Femur (tissue), 1 donor: ENCODE measurements around the gene JPH3.
"Not testable (repeated sequence)": the region's sequence is repeated elsewhere in the genome, so short reads cannot be mapped to it uniquely, and the experiment has no call there.

Source experiments
- DNase-seq: peaks from one replicate; pipeline ENCODE4 v3.0.0-alpha.2; 2017

Gene JPH3

DNA sequence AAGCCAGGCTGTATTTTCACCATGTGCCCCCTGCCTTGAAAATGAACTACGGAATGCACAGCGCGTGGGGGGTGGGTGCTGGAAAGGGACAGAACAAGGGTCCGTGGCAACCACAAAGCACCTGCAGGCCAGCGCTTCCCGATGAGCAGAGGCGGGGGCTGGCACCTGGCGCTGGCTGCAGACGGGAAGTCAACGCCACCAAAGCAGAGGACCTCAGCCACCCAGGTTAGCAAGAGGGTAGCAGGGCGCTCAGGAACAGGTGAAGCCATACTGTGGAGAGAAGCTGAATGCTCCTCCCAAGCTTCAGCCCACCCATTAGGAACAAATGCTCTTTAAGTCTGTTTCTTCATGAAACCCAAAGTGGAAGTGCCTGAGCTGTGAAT lies 98.8 kb downstream of the JPH3 start:
- DNase-seq, result no peak

DNA sequence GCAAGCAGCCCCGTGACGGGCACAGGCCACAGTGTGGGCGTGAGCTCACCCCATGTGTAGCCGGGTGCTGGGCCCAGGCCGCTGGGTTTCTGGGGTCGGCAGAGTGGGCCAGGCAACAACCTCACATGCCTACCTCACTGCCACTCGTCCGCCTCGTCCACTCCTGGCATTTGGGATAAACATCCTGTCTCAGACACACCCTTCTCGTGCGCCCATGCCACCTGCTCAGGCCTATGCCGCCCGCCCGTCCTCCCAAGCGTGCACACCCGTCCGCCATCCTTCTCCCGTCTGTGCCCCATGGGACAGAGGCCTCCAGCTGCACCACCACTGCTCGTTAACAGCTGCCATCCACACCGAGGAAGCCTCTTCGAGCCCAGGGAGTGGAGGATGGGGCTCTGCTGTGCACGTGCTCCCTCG lies 99.2 kb downstream of the JPH3 start:
- peak; percentile 54 for DNase-seq

DNA sequence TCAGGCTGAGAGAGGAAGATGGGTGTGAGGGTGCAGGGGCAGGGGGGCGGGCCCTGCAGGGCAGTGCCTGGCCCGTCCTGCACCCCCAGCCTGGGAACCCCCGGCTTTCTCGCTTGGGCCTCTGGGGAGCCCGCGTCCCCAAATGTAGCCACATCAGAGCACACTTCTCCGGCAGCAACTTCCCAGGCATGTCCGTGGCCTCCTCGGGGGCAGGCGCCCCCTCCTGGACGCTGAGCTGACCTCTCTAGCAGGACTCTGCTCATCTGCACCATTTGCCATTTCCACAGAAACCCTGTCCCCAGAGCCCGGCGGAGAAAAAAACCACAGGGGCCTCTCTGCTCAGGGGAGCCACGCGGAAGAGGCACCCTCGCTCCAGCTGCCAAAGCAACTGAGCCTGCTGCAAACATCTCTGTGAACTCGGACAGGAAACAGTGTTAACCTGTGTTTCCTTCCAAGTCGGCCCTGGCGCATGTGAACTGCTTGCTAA lies 100.1 kb downstream of the JPH3 start:
- DNase-seq, result peak; percentile 68

DNA sequence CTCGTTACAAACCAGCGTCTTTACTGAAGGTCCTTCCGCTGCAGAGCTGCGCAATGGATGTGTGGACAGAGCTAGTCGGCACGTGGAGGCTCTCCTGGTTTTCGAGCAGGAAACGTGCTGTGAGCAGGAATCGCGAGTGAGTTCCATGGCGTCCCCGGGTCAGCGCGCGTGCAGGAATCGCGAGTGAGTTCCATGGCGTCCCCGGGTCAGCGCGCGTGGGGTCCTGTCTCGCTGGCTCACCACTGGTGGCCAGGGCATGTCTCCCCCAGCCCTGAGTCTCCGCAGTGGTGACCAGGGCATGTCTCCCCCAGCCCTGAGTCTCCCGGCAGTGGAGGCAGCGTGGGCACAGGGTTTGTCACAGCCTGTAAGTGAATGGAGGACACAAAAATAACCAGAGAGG lies 100.8 kb downstream of the JPH3 start:
- no peak for DNase-seq

DNA sequence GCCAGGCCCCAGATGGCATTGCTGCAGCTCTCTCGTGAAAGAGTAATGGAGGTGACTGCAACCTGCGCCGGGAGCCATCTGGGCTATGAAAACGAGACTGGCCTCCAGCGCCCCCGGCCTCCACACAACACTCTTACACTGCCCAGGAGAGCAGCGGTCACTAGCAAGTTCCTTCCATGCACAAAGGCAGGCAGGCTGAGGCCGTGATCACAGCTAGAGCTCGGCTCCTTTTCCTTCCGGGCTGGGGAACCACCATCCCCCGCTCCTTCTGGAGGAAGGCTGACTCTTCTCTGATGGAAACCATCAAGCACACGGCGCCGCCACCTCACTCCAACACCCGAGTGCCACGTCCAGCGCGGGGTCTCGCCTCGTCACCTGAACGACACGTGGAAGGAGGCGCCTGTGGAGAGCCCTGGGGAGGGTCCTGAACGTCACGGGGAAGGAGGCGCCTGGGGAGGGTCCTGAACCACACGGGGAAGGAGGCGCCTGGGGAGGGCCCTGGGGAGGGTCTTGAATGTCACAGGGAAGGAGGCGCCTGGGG lies 101.6 kb downstream of the JPH3 start:
- no peak for DNase-seq

DNA sequence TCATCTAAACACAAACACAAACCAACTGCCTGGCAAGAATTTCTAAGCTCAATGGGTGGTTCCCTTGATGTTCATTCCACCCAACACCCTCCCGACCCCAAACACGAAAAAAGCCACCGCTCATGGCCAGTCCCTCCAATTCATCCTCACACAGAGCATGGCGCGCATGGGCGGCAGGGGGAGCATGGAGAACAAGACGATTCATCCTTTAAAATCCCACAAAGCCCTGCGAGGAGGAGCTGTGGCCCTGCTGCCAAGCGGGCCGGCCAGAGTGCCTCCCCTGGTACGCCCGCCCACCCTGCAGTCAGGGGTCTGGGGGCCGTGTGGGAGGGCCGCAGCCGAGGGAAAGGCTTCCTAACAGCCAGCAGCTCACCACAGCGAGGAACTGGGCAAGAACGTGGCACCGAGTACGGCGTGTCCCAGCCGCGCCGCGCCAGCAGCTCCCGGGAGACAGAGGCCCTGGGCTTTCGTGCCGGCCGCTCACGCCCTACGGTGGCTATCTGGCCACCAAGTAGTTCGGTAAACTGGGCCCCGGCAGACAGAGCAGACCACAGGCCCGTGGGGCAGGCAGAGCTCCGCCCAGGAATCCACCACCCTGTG lies 102.5 kb downstream of the JPH3 start:
- DNase-seq, result no peak

DNA sequence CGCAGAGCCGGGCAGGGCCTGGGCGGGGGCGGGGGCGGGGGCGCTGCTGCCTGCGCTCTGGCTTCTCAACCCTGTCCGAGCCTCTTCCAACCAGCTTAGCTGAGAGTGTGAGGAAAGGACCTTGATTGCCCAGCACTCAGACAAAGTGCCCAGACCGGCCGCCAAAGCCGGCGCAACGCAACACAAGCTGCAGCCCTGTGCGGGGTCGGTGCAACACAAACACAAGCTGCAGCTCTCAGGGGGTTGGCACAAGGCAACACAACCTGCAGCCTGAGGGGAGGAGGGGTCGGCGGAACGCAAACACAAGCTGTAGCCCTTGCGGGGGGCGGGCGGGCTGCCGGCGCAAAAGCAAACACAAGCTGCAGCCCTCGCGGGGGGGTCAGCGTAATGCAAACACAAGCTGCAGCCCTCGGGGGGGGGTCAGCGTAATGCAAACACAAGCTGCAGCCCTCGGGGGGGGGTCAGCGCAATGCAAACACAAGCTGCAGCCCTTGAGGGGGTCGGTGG lies 103.5 kb downstream of the JPH3 start:
- DNase-seq, result no peak

DNA sequence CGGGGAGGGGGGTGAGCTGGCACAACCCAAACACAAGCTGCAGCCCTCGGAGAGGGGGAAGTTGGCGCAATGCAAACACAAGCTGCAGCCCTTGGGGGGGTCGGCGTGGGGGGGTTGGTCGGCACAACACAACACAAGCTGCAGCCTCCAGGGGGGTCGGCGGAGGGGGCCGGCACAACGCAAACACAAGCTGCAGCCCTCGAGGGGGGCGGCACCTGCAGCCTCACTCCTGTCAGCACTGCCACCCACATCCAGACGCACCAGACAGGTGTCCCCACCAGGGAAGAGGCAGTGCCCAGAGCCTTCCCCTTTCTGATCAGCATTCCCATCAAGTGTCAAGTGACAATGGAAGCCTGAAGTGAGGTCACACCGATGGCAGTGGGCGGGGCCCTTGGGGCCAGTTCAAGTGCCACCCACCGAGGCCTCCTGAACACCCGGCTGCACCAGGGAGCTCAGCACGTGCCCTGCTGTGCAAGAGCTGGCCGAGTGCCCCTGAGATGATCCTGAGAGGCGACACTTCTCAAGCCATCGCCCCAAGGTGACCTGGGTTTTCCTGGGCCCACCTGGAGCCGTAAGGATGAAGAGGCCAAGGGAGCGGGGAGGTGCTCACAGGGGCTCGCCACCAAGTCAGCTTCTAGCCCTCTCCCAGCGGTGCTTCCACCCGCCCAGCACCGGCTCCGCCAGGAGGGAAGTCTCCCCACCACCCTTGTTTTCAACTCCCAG lies 104.1 kb downstream of the JPH3 start:
- DNase-seq, result no peak

DNA sequence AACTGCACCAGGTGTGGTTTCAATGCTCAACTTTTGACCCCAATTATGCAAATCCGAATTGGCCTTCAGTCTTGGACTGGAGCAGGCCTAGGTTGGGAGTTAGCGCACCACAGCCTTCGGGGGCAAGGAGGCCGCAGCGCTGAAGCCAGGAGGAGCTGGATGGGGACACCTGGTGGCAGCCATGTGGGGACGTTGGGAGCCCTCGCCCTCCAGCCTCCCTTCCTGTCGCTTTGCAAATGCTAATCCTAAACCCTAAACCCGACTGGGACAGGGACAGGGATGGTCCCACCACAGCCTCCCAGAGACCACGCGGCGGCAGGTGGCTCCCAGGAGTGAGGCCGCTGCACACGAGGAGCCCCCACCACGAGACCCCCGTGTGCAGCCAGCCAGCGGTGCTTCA lies 104.8 kb downstream of the JPH3 start:
- DNase-seq, result no peak

DNA sequence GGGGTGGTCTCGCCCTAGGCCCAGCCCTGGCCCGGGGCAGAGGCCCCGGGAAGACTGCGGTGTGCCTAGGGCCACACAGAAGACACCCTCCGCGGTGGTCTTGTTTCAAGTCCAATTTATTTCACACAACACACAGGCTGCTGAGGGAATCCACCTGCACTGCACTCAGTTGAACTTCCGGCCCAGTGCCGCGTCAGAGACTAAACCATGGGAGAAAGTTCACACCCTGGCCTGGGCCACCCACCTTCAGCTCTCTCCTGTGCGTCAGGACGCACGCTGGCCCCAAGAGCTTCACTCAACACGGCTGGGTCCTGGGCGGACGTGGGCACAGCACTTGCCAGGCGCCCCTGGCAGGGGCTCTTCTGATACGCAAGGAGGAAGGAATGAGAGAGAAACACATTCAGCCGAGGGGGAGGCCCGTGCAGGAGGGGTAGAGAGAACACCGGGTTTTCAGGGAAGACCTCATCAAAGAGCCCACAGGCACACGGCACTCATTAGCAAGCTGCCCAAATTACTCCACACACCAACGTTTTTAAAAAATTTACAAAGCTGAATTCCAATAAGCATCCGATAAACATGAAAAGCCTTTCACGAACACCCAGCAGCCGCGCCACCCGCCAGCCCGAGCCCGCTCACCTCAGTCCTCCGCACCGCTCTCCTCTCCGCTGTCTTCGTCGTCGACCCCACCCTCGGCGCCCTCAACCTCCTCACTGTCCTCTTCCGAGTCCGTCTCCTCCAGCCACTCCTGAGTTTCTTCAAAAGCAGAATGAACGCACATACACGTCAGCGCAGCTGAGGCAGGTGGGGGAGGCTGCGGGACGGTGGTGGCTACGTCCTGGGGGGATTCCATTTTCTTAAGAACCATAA lies 105.6 kb downstream of the JPH3 start:
- DNase-seq, result no peak

DNA sequence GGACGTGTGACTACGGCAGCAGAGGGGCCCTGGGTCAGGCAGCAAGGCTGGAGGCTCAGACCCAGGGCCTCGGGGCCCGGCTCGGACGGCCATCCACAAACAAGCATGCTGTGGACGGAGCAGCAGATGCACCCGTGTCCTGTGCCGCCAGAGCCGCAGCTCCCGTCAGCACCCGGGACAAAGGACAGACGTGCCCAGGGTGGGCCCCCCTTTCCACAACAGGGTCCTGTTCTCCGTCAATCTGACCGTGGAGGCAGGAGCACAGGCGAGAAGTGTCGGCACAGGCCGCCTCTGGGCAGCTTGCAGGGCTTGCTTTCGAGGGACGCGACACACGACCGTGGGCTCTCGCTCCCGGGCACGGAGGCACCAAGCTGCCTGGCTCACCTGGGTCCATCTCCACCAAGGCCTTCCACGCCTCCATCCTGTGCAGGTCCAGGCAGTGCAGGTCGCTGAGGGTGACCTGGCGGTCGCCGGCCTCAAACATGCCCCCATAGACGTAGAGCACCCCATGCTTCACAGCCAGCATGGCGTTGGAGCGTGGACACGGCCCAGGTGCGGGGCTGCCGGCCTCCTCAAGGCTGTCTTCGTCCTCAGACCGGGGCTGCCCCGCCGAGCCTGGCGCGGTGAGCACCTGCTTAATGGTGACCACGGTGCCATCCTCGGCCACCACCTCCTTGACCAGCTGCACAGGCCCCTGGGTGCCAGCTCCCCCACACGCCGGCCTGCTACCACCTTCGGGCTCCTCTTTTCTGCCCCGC lies 106.8 kb downstream of the JPH3 start:
- no peak for DNase-seq

DNA sequence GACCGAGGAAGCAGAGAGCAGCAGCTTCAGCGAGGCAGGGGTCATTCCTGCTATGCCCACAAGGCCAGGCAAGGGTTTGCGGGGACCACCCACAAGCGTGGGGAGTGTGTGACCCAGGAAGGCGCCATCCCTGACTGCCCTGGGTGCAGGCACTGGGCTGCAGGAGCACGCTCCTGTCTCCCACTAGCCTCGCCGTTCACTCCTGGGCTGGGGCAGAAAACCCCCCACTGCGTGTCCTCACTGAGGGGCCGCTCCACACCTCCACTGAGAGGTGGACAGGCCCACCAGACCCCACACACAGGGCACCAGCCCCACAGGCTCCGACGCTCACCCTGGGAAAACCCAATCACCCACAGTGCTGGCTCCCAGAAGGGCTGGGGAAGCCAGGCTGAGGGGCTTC lies 107.4 kb downstream of the JPH3 start:
- no peak for DNase-seq

DNA sequence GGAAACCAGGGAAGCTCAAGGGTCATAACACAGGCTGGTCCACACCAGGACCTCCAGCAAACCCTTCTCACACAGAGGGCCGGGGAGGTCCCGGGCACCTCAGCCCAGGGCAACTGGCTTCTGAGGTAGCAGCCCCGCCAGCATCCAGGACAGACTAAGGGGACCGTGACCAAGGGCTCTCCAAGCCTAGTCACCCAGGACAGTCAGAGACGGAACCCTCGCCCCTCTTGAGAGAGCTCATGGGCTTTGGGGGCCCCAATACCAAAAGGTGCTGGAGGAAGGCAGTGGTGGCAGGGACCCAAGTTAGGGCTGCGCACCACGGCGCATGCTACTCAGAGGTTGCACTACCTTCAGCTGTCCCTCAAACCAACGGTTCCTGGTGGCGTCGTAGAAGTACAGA lies 108.6 kb downstream of the JPH3 start:
- no peak for DNase-seq

DNA sequence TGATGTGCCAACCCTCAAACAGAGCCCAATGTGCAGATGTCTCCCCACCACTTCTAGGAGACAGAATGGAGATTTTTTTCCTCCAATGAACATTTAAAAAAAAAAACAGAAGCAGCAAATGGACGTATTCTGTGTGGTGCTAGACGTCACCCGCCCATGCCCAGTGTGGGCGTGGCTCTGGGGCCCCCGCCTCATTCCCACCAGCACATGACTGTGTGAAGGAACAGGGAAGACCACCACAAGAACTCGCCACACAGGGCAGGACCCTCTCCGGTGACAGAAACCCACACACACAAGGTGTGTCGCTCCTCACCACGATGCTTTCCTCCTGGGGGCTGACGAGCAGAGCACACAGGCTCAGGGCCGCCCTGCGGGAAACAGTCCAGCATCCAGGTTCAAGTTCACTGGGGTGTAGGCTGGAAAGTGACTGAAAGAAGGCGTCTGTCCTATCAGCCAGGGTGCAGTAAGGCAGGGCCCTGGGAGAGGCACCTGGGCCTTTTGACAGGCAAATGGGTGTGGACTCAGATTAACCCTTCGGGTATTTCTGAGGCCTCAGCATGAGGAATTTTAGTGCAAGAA lies 110.0 kb downstream of the JPH3 start:
- DNase-seq, result no peak

DNA sequence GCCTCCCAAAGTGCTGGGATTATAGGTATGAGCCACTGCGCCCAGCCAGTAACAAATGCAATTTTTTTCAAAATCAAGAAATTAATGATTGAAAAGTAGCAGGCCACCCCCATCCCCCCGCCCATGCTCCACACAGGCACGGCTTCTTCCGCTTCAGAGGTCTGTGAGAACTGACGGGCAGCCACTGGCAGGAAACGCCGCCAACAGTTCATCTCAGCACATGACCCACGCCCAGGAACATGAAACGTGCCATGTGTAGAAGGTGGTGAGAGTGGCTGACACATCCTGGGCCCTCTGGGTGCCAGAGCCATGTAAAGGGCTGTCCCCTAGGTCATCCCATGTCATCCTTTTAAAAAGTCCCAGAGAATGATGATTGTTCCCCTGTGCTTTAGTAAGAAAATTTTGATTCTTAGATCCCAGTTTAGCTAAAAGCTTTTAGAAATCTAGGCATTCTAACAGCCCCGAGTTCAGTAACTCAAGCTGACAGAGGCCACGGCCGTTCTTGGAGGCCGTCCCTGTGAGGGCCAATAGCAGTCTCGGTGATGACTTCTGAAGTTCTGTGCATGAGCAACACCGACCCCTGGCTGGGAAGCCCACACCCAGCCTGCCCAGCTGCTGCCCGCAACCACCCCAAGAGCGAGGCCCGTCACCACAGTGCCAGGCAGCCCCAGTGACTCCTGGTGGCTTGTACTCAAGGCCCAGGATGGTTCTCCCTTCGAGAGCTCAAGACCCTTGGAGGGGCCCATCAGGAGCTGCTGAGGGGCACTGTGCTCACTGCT lies 111.3 kb downstream of the JPH3 start:
- DNase-seq, result no peak

DNA sequence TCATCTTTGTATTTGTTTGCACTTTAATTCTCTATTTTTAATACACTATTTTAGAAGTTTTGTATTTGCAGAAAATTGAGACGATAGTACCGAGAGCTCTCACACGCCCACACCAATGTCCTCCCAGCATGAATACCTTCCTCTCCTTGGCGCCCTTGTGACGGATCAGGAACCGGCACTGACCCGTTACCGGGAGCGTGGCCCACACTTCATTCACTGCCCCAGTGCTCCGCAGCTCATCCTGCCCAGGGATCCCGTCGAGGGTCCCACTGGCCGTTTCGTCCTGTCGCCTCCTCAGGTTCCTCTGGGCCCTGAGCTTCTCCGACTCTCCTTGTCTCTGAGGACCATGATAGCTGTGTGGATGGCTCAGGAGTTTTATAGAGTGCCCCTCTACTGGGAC lies 112.9 kb downstream of the JPH3 start:
- DNase-seq, result no peak

DNA sequence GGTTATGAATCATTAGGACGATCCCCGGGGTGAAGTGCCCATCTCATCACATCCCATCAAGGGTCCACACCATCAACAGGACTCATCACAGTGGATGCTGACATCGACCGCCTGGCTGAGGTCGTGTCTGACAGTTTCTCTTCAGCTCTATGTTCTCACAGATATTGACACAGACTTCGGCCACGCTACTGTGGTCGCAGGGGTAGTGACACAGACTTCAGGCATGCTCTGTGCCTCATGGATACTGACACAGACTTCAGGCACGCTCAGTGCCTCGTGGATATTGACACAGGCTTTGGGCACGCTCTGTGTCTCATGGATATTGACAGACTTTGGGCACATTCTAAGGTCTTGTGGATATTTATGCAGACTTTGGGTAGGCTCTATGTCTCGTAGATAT lies 113.3 kb downstream of the JPH3 start:
- DNase-seq, result no peak

DNA sequence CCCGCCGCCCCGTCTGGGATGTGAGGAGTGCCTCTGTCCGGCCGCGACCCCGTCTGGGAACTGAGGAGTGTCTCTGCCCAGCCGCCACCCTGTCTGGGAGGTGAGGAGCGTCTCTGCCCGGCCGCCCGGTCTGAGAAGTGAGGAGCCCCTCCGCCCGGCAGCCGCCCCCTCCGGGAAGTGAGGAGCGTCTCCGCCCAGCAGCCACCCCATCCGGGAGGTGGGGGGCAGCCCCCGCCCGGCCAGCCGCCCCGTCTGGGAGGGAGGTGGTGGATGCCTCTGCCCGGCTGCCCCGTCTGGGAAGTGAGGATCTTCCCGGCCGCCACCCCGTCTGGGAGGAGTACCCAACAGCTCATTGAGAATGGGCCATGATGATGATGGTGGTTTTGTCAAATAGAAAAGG lies 116.5 kb downstream of the JPH3 start:
- DNase-seq, result not testable (repeated sequence)

DNA sequence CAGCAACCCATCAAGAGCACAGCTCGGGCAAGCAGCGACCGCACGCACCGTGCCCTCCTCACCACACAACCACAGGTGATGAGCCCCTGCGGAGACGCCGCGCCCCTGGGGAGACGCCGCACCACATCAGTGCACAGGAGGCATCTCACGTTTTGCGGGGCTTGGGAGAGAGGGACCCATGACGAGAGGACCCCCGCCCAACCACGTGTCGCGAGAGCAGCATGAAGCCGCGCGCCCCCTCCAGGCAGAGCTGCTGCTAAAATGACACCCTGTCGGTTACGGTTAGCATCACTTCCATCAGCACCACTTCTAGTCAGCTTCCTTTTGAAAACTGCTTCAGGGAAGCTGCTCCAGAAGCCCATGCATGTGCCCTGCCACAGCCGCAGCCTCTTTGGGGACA lies 118.1 kb downstream of the JPH3 start:
- no peak for DNase-seq

DNA sequence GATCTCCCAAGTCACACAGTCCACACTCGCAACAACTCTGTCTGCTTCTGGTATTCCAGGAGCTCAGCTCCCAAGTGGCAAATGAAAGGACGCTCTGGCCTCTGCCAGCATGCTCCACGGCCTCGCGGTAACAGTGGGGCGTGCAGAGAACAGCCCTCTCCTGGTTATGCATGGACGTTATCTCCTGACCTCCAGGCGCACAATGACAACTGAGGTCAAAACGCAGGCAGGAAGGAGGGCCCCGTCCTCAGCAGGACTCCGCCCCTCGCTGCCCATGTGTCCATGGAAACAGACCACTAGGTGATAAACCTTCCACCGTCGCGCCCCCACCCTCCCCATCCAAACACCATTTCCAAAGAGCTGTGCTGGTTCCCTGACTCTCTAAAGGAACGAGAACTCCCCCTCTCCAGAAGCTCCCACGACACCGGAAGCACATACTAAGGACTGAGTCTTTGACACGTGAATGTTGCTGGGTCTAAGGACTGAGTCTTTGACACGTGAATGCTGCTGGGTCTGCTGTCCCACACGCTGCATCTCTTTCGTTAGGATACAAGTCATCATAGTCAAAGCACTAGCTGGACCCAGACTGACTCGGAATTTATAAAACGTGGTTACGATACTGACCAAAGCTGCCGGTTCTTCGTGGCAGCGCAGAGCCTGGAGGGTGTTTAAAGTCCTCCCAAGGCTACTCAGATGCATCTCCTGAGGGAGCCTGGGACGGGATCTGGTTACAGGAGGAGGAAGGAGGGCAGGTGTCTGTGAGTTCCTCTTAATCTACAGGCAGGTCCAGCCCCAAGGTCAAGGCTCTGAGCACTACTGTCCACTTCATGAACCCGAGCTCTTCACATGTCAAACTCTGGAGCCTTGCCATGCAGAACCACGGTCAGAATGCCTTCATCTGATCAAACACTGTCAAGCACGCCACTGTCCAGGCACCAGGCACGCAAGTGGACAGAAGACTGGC lies 119.6 kb downstream of the JPH3 start:
- no peak for DNase-seq
